NCI-H446 (cell line): Measurements from ENCODE around the gene RPL12.

Experiments
- DNase-seq, 2 experiments: peaks; one replicate each; lab custom pipeline; 2025; lab: John Stamatoyannopoulos, UW

RPL12 gene

DNA sequence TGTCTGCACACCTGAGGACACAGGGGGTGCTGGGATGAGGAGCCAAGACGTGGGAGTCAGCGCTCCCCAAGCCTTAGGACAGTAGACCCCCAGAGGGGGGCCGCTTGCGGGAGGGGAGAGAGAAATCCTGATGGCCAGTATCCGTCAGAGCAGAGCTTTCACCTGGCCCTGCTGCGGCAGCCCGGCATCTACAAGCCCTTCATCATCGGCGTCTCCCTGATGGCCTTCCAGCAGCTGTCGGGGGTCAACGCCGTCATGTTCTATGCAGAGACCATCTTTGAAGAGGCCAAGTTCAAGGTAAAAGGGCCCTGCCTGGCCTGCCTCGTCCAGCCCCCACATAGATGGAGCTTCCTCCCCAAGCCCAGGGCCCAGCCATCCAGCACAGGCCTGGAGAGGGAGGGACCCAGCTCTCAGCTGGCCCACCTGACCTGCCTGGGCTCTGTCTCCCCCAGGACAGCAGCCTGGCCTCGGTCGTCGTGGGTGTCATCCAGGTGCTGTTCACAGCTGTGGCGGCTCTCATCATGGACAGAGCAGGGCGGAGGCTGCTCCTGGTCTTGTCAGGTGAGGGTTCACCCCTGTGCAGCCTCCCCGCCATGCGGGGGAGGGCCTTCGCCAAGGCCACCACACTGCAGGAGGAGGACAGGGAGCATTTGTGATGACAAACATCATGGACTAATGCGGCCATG is 47.6 kb downstream of the RPL12 start:
- no peak for DNase-seq

DNA sequence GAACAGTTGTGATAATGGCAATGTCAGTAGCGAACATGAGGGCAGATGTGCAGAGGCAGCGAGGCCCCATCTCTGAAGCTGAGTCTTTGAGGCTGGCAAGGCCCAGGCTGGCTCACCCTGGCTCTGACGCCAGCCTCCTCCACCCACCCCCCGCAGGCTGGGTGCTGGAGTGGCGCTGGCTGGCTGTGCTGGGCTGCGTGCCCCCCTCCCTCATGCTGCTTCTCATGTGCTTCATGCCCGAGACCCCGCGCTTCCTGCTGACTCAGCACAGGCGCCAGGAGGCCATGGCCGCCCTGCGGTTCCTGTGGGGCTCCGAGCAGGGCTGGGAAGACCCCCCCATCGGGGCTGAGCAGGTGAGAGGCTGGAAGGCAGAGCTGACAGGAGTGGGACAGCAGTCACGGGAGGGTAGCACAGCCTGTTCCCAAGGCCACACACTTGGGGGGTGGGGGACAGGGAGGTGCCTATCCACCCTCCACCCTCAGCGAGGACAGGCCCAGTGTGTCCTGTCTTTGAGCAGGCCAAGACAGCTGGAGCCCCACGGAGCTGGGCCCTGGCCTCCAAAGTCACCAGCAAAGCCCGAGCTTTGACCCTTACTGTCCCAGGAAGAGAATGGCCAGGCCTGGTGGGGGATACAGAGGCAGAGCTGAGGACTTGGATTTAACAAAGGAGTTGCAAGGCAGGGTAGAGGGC is 48.7 kb downstream of the RPL12 start:
- no peak for DNase-seq

DNA sequence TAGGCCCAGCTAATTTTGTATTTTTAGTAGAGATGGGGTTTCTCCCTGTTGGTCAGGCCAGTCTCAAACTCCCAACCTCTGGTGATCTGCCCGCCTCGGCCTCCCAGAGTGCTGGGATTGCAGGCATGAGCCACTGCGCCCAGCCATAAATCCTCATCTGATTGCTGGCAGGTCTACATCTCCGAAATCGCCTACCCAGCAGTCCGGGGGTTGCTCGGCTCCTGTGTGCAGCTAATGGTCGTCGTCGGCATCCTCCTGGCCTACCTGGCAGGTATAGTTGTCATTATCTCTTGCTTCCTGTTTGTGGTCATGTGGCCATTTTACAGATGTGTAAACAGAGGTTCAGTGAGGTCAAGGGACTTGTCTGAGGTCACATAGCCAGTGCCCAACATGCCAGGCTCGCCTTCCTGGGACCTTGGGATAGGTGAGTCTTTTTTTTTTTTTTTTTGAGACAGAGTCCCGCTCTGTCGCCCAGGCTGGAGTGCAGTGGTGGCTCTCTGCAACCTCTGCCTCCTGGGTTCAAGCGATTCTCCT is 51.4 kb downstream of the RPL12 start:
- no peak for DNase-seq

DNA sequence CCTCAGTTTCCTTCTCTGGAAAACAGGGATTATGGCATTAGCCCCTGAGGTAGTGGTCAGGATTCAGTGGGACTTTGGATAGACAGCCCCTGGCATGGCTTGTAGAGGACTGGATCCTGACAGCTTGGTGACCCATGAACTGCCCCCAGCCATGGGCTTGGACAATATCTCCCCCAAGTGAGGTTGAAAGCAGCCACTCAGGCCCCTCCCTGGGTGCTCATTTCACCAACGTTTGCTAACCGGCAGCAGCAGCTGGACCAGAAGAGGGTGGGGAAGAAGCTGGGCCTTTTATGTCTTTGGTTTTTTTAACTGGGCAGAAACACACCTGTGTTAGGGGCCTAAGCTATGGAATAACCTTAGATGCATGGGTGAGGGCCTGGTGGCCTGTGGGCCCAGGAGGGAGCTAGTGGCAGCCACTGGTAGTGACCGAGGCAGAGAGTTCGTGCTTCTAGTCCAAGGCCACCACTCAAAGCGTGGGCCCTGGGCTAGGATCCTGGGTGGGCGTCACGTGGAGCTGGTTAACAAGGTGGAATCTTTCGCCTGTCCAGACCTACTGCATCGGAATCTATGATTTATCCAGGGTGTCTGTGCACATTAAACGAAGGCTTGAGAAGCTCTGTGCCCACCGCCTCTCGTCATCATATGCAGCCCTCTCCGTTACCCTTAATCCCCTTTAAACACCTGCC is 52.3 kb downstream of the RPL12 start:
- DNase-seq: no peak

DNA sequence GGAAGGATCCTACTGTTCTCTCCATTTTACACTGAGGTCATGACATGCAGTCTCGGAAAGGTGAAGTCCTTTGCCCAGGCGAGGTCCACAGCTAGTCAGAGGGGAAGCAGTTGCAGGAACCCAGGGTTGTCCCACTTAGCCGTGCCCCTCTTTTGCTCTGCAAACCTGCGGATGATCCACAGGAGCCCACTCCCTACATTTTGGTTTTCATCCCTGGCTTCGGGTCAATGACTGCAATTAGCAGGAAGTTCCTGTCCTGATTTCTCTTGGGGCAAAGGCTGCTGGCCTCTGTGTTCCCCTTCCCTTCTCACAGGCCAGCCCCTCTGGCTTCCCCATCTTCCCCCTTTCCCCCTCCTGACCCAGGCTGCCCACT is 52.9 kb downstream of the RPL12 start:
- DNase-seq: no peak
